Lung (tissue), 12 donors: ENCODE measurements around the gene CDC73. TPM values are rescaled to one million over a fixed set of nuclear protein-coding genes. Genes with fewer than 3 reads are reported as not detected.

Source experiments
- ATAC-seq: fragments of 200-7000 bp; cut with Tn5 transposase; one replicate; pipeline ENCODE4 v1.9.1; 2020; ENCODE audit warnings: moderate number of reproducible peaks; ENCODE audit not compliant: insufficient read depth, low FRiP score
- DNase-seq, 3 donors: peaks; one replicate each; pipeline ENCODE4 v3.0.0-alpha.2; 2013 to 2017
- H3K27ac ChIP-seq, 2 donors: one replicate each; pipeline ENCODE4 v1.5.1; 2013; ENCODE audit warnings: mild to moderate bottlenecking in 2 of 2, moderate library complexity in 2 of 2, control low read depth in 1 of 2, inconsistent platforms in 1 of 2, low read depth in 1 of 2, low read length in 1 of 2
- H3K27me3 ChIP-seq, 3 donors: one replicate each; pipeline ENCODE4 v1.5.1; 2013; ENCODE audit warnings: low read length in 2 of 3; ENCODE audit not compliant: control insufficient read depth in 3 of 3, insufficient read depth in 3 of 3
- H3K36me3 ChIP-seq, 4 donors: one replicate each; pipeline ENCODE4 v1.5.1; 2013; ENCODE audit warnings: low read length in 4 of 4, mild to moderate bottlenecking in 1 of 4, moderate library complexity in 1 of 4; ENCODE audit not compliant: control insufficient read depth in 4 of 4, insufficient read depth in 4 of 4
- H3K4me1 ChIP-seq, 5 donors: one replicate each; pipeline ENCODE4 v1.5.1; 2013; ENCODE audit warnings: low read length in 5 of 5, mild to moderate bottlenecking in 2 of 5, moderate library complexity in 1 of 5; ENCODE audit not compliant: control insufficient read depth in 5 of 5, insufficient read depth in 5 of 5
- H3K4me3 ChIP-seq: one replicate; pipeline ENCODE4 v1.5.1; 2013; ENCODE audit warnings: mild to moderate bottlenecking, control low read depth, moderate library complexity
- H3K9ac ChIP-seq, 2 donors: one replicate each; pipeline ENCODE4 v1.5.1; 2013; ENCODE audit warnings: low read length in 2 of 2, control low read depth in 1 of 2; ENCODE audit not compliant: insufficient read depth in 1 of 2
- H3K9me3 ChIP-seq, 4 donors: one replicate each; pipeline ENCODE4 v1.5.1; 2013; ENCODE audit warnings: low read length in 3 of 4, mild to moderate bottlenecking in 1 of 4, moderate library complexity in 1 of 4; ENCODE audit not compliant: control insufficient read depth in 4 of 4, insufficient read depth in 3 of 4
- CTCF ChIP-seq: IDR thresholded peaks from 2 replicates; pipeline ENCODE4 v1.5.1; 2012; ENCODE audit warnings: mild to moderate bottlenecking; ENCODE audit errors: control extremely low read depth, extremely low read depth
- WGBS, 2 donors: extraction: QIAGEN DNeasy Blood & Tissue Kit; methylation state at CpG; one replicate each; pipeline ENCODE4 v1.1.7; 2013; 5-methylcytosine and 5-hydroxymethylcytosine counted together
- polyA plus RNA-seq, 2 donors: library from polyadenylated mRNA; stranded (reverse); fragments of 200-250 nt; gene quantifications; one replicate each; pipeline ENCODE4 v1.2.1, GENCODE V29; 2013
- total RNA-seq, 2 donors: library from RNA; depleted of rRNA in 1 of 2; stranded (reverse); fragments of >200 nt in 1 of 2; gene quantifications; one replicate each; pipeline ENCODE4 v1.2.1, GENCODE V29; 2014 to 2021
- donor health status: control.
- donor health status: control.
- donor health status: Bipolar disorder and iron deficiency.
- donor health status: healthy.
- donor health status: DM: yes; HTN: yes; CAD: no.

Gene CDC73
- total and polyA plus RNA-seq, 4 donors, result 7.8 to 64.2 (median 34.5) TPM

DNA sequence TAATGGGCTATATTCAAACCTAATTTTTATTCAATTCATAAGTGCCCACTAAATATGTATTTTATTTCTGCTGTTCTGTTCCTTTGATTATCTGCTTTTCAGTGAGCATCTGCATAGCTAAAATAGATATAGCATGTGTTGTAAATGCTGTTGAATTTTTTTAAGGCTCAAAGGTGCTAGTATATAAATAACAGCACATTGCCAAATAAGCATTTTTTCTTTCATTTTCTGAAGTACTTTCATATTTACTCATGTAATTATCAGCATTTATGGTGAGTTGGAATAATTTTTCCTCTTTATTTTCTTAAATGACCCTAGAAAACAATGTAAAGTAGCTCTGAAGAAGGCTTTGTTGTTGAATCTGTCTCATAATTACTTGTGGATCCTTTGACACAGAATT, 134.2 kb downstream of the CDC73 start:
- no peak for TF ChIP-seq CTCF
- DNase-seq (no peak), ATAC-seq (no peak)
- Histone ChIP-seq H3K9ac (no peak overlapping the region), H3K36me3 (peaks cover 0 to 7% (median 3%) of the 10 kb centered on the region in 4 donors), H3K9me3 (no peaks in the 10 kb centered on the region), H3K27me3 (no peaks in the 10 kb centered on the region), H3K27ac (no peak overlapping the region), H3K4me1 (peaks cover 0 to 15% (median 5%) of the 10 kb centered on the region in 5 donors), H3K4me3 (no peak overlapping the region)

GRCh38 chr1:193259636-193260035, 137.8 kb downstream of the CDC73 start:
- 62 to 80% methylated on average over 2 of the region's 2 CpGs for WGBS, 2 donors

DNA sequence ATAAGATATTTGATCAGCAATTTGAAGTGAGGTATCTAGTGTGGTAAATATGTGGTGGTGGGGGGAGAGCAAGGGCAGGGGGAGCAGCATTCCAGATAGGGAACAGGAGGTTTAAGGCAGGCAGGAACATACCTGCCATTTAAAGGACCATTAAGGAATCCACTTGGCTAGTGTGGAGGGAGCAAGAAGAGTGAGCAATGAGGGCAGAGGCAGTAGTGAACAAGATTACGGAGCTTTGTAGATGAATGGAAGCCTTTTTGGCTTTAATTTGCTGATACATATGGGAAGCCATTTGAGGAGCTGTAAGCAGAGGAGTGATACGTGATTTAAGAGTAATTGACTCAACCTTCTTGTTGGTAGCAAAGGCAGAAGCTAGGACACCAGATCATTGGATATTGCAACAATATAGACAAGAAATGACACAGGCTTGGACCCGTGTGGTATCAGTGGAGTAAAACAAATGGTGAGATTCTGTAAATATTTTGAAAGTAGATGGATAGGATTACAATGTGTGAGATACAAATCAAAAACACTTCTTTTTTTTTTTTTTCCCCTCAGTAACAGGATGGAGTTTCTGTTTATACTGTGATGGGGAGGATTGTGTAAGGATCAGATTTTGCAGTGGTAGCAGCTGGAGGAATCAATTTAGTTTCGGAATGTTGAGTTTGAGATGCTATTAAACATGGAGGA, 138.4 kb downstream of the CDC73 start:
- ATAC-seq, result no peak
- H3K4me3 ChIP-seq, result no peak overlapping the region
- H3K36me3 ChIP-seq, result peaks cover 0 to 5% (median 3%) of the 10 kb centered on the region in 4 donors
- H3K27me3 ChIP-seq, result no peaks in the 10 kb centered on the region
- H3K9me3 ChIP-seq, result peaks cover 0 to 5% (median 0%) of the 10 kb centered on the region in 4 donors
- peak overlapping the region in 1 of 2 donors; percentile 4 for H3K27ac ChIP-seq
- DNase-seq, result peak; percentile 15 to 81 (median 80)
- H3K4me1 ChIP-seq, result peaks cover 0 to 26% (median 8%) of the 10 kb centered on the region in 5 donors
- 59 to 76% methylated on average over 4 of the region's 4 CpGs for WGBS, 2 donors
- TF ChIP-seq CTCF, result no peak
- no peak overlapping the region for H3K9ac ChIP-seq

More at GRCh38 chr1:193259636-193260035, 137.8 kb downstream of the CDC73 start:
- H3K4me1 ChIP-seq, result peaks cover 0 to 26% (median 8%) of the 10 kb centered on the region in 5 donors
- no peak for TF ChIP-seq CTCF
- DNase-seq, result no peak
- no peak for ATAC-seq
- no peak overlapping the region for H3K27ac ChIP-seq
- no peak overlapping the region for H3K4me3 ChIP-seq
- H3K36me3 ChIP-seq, result peaks cover 0 to 5% (median 1%) of the 10 kb centered on the region in 4 donors
- H3K9ac ChIP-seq, result no peak overlapping the region
- no peaks in the 10 kb centered on the region for H3K27me3 ChIP-seq
- H3K9me3 ChIP-seq, result peaks cover 0 to 5% (median 0%) of the 10 kb centered on the region in 4 donors

GRCh38 chr1:193260896-193261295, 139.1 kb downstream of the CDC73 start:
- ATAC-seq (no peak), DNase-seq (peak in 2 of 3 donors; percentile 74 to 77)
- H3K36me3 ChIP-seq, result peaks cover 0 to 5% (median 3%) of the 10 kb centered on the region in 4 donors
- no peak for TF ChIP-seq CTCF
- H3K4me1 ChIP-seq, result peaks cover 0 to 26% (median 8%) of the 10 kb centered on the region in 5 donors
- H3K4me3 ChIP-seq, result no peak overlapping the region
- H3K27ac ChIP-seq, result no peak overlapping the region
- peak overlapping the region in 1 of 2 donors; percentile 11 for H3K9ac ChIP-seq
- no peaks in the 10 kb centered on the region for H3K27me3 ChIP-seq
- peaks cover 0 to 5% (median 0%) of the 10 kb centered on the region in 4 donors for H3K9me3 ChIP-seq
